Osteocyte (in vitro differentiated cells): Measurements from ENCODE around the gene RBFOX2. TPM values are rescaled to one million over a fixed set of nuclear protein-coding genes. Genes with fewer than 3 reads are reported as not detected.
"Not testable (repeated sequence)": the region's sequence is repeated elsewhere in the genome, so short reads cannot be mapped to it uniquely, and the experiment has no call there.

Experiments
- DNase-seq: peaks from one replicate; pipeline ENCODE4 v3.0.0; 2021; ENCODE audit warnings: mixed read lengths; ENCODE audit not compliant: unreplicated experiment; ENCODE audit errors: extremely low spot score
- H3K27ac Mint-ChIP-seq: one replicate; pipeline ENCODE4 v1.8.0; 2021; ENCODE audit warnings: mild to moderate bottlenecking, mixed read lengths; ENCODE audit not compliant: unreplicated experiment
- H3K27me3 Mint-ChIP-seq: one replicate; pipeline ENCODE4 v1.8.0; 2021; ENCODE audit warnings: mixed read lengths; ENCODE audit not compliant: unreplicated experiment
- H3K36me3 Mint-ChIP-seq: one replicate; pipeline ENCODE4 v1.8.0; 2021; ENCODE audit warnings: mixed read lengths; ENCODE audit not compliant: unreplicated experiment
- H3K4me1 Mint-ChIP-seq: one replicate; pipeline ENCODE4 v1.8.0; 2021; ENCODE audit warnings: mixed read lengths; ENCODE audit not compliant: unreplicated experiment
- H3K4me3 Mint-ChIP-seq: one replicate; pipeline ENCODE4 v1.8.0; 2021; ENCODE audit warnings: mild to moderate bottlenecking, moderate library complexity, mixed read lengths; ENCODE audit not compliant: unreplicated experiment
- H3K9me3 Mint-ChIP-seq: one replicate; pipeline ENCODE4 v1.8.0; 2021; ENCODE audit warnings: mixed read lengths; ENCODE audit not compliant: unreplicated experiment
- total RNA-seq: library from RNA; stranded (reverse); gene quantifications from 2 replicates; pipeline ENCODE4 v1.2.1, GENCODE V29; 2021
- TF ChIP-seq, protein P1 (sequence below): fragments of 200-600 bp; sonication (generic); IDR thresholded peaks from 2 replicates; pipeline ENCODE4 v1.5.0; 2021; ENCODE audit warnings: antibody characterized with exemption, mild to moderate bottlenecking, moderate library complexity

RBFOX2 gene
- total RNA-seq, 1 donor from 2014 or later = 151 TPM

DNA sequence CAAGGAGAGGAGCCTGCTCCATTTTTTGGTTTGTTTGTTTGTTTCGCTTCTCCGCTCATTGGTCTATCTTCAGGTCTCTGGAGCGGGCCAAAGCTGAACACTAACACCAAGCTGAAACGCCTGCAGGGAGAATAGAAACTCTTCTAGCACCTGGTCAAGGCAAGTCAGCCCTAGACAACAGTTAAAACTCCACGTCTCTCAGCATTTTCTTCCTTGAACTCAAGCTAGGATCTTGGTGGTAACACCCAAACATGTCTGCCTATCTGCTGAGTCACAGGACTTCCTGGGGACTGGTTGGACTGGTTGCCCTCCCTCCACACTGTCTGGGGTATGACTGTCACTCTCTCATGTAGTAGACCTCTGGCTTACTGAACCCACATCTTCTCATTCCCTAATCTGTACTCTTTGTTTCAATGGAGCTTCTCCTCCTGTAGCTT lies 23.9 kb upstream of the RBFOX2 start:
- H3K36me3 Mint-ChIP-seq = no peaks in the 10 kb centered on the region
- TF ChIP-seq, protein P1, sequence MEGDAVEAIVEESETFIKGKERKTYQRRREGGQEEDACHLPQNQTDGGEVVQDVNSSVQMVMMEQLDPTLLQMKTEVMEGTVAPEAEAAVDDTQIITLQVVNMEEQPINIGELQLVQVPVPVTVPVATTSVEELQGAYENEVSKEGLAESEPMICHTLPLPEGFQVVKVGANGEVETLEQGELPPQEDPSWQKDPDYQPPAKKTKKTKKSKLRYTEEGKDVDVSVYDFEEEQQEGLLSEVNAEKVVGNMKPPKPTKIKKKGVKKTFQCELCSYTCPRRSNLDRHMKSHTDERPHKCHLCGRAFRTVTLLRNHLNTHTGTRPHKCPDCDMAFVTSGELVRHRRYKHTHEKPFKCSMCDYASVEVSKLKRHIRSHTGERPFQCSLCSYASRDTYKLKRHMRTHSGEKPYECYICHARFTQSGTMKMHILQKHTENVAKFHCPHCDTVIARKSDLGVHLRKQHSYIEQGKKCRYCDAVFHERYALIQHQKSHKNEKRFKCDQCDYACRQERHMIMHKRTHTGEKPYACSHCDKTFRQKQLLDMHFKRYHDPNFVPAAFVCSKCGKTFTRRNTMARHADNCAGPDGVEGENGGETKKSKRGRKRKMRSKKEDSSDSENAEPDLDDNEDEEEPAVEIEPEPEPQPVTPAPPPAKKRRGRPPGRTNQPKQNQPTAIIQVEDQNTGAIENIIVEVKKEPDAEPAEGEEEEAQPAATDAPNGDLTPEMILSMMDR = no peak
- H3K4me3 Mint-ChIP-seq = no peak overlapping the region
- no peaks in the 10 kb centered on the region for H3K9me3 Mint-ChIP-seq
- H3K27ac Mint-ChIP-seq = peak overlapping the region; percentile 41
- no peak for DNase-seq
- no peaks in the 10 kb centered on the region for H3K27me3 Mint-ChIP-seq
- peaks cover 27% of the 10 kb centered on the region for H3K4me1 Mint-ChIP-seq

GRCh38 chr22:36049678-36049997 lies 21.0 kb upstream of the RBFOX2 start:
- Mint-ChIP-seq H3K4me1 (peaks cover 8% of the 10 kb centered on the region), H3K9me3 (no peaks in the 10 kb centered on the region), H3K4me3 (no peak overlapping the region), H3K27ac (no peak overlapping the region), H3K27me3 (no peaks in the 10 kb centered on the region), H3K36me3 (no peaks in the 10 kb centered on the region)
- TF ChIP-seq, protein P1 = no peak
- no peak for DNase-seq

DNA sequence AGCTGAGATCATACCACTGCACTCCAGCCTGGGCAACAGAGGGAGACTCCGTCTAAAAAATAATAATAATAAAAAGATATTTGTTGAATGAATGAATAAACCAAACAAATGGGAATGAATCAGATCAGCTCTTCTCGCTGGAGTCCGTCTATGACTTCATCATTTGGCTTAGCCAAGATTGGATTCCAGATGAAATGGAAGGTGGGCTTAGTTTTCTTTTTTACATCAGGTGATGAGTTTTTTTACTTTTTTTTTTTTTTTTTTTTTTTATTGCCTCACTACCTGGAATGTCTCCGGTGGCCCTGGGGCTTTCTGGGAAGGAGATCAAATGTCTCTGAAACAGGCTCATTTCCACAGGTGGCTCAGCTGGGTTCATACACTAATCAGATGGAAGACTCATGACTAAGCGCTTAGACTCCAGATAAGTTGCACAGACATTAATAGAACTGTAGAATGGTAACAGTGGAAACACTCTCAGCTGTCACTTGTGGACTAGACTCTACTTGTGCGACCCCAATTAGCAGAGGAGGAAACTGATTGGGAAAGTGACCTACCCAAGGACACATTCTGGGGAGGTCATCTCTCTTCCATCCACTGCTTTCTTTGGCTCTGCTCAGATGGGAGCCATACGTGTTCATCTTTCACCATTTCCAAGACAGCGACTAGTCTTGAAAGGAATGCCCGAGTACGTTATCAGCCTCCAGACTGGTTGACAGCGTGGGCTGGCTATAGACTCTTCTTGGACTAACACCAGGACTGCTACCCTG lies 20.5 kb upstream of the RBFOX2 start:
- Mint-ChIP-seq H3K27ac (no peak overlapping the region), H3K27me3 (no peaks in the 10 kb centered on the region), H3K4me3 (no peak overlapping the region), H3K36me3 (no peaks in the 10 kb centered on the region), H3K4me1 (peaks cover 8% of the 10 kb centered on the region), H3K9me3 (no peaks in the 10 kb centered on the region)
- no peak for DNase-seq
- TF ChIP-seq, protein P1 = no peak

DNA sequence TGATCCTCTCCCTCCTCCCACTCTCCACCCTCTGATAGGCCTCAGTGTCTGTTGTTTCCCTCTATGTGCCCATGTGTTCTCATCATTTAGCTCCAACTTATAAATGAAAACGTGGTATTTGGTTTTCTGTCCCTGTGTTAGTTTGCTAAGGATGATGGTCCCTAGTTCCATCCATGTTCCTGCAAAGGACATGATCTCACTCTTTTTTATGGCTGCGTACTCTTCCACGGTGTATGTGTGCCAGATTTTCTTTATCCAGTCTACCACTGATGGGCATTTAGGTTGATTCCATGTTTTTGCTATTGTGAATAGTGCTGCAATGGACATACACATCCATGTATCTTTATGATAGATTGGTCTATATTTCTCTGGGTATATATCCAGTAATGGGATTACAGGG lies 15.9 kb upstream of the RBFOX2 start:
- not testable (repeated sequence) for DNase-seq, H3K4me3 Mint-ChIP-seq, H3K9me3 Mint-ChIP-seq, H3K27ac Mint-ChIP-seq, H3K27me3 Mint-ChIP-seq, H3K36me3 Mint-ChIP-seq, H3K4me1 Mint-ChIP-seq

- Mint-ChIP-seq H3K9me3 (no peaks in the 10 kb centered on the region), H3K4me1 (no peaks in the 10 kb centered on the region), H3K27me3 (peaks cover 13% of the 10 kb centered on the region), H3K27ac (no peak overlapping the region), H3K36me3 (no peaks in the 10 kb centered on the region), H3K4me3 (no peak overlapping the region)
- TF ChIP-seq, protein P1 = no peak
- no peak for DNase-seq
Measured at GRCh38 chr22:36042240-36042639, 13.6 kb upstream of the RBFOX2 start.
